Nephron progenitor cell (in vitro differentiated cells): ENCODE results near the gene MMP11.

ENCODE experiments used
- DNase-seq: peaks from one replicate; pipeline ENCODE4 v3.0.0; 2021
- H3K27ac Mint-ChIP-seq: 2 replicates; pipeline ENCODE4 v1.8.0; 2021; ENCODE audit warnings: mild to moderate bottlenecking, moderate library complexity, mixed read lengths
- H3K27me3 Mint-ChIP-seq: 2 replicates; pipeline ENCODE4 v1.8.0; 2021; ENCODE audit warnings: mild to moderate bottlenecking, low read depth, mixed read lengths; ENCODE audit not compliant: poor library complexity
- H3K36me3 Mint-ChIP-seq: 2 replicates; pipeline ENCODE4 v1.8.0; 2021; ENCODE audit warnings: low read depth, mixed read lengths
- H3K4me1 Mint-ChIP-seq: 2 replicates; pipeline ENCODE4 v1.8.0; 2021; ENCODE audit warnings: mixed read lengths
- H3K4me3 Mint-ChIP-seq: 2 replicates; pipeline ENCODE4 v1.8.0; 2021; ENCODE audit warnings: mild to moderate bottlenecking, moderate library complexity, mixed read lengths
- H3K9me3 Mint-ChIP-seq: 2 replicates; pipeline ENCODE4 v1.8.0; 2021; ENCODE audit warnings: mild to moderate bottlenecking, moderate library complexity, mixed read lengths
- CTCF ChIP-seq: fragments of 200-600 bp; sonication (generic); IDR thresholded peaks from 2 replicates; pipeline ENCODE4 v1.5.0; 2021; ENCODE audit warnings: antibody characterized with exemption

MMP11 gene

GRCh38 chr22:23783265-23784150, 10.9 kb downstream of the MMP11 start:
- peaks cover 35% of the 10 kb centered on the region for H3K4me1 Mint-ChIP-seq
- H3K4me3 Mint-ChIP-seq = no peak overlapping the region
- TF ChIP-seq CTCF = no peak
- H3K27me3 Mint-ChIP-seq = no peaks in the 10 kb centered on the region
- no peak for DNase-seq
- H3K27ac Mint-ChIP-seq = no peak overlapping the region
- H3K9me3 Mint-ChIP-seq = no peaks in the 10 kb centered on the region
- no peaks in the 10 kb centered on the region for H3K36me3 Mint-ChIP-seq

- H3K27ac Mint-ChIP-seq = no peak overlapping the region
- DNase-seq = no peak
- H3K27me3 Mint-ChIP-seq = no peaks in the 10 kb centered on the region
- H3K9me3 Mint-ChIP-seq = no peaks in the 10 kb centered on the region
- no peak overlapping the region for H3K4me3 Mint-ChIP-seq
- H3K36me3 Mint-ChIP-seq = peaks cover under 1% of the 10 kb centered on the region
- no peak for TF ChIP-seq CTCF
- peaks cover 43% of the 10 kb centered on the region for H3K4me1 Mint-ChIP-seq
Observed at GRCh38 chr22:23784215-23784732, 11.6 kb downstream of the MMP11 start.

GRCh38 chr22:23786261-23786710, 13.6 kb downstream of the MMP11 start:
- Mint-ChIP-seq H3K36me3 (peaks cover 9% of the 10 kb centered on the region), H3K27me3 (no peaks in the 10 kb centered on the region), H3K4me1 (peaks cover 43% of the 10 kb centered on the region), H3K4me3 (peak overlapping the region; percentile 93), H3K9me3 (no peaks in the 10 kb centered on the region), H3K27ac (peak overlapping the region; percentile 92)
- no peak for TF ChIP-seq CTCF
- DNase-seq = no peak

- peak within 1 kb of the TSS; percentile 92 for H3K27ac Mint-ChIP-seq
- TF ChIP-seq CTCF = no peak
- H3K4me1 Mint-ChIP-seq = peaks cover 44% of the 10 kb centered on the region
- peaks cover 9% of the 10 kb centered on the region for H3K36me3 Mint-ChIP-seq
- DNase-seq = peak; percentile 88
- peak within 1 kb of the TSS; percentile 93 for H3K4me3 Mint-ChIP-seq
- no peaks in the 10 kb centered on the region for H3K9me3 Mint-ChIP-seq
- no peaks in the 10 kb centered on the region for H3K27me3 Mint-ChIP-seq
Observed at GRCh38 chr22:23786752-23787599, 14.3 kb downstream of the MMP11 start, which contains the start of gene SMARCB1. SMARCB1 (plus strand) TSS chr22:23786966; CDS start chr22:23787170, 204 bp downstream.

- no peaks in the 10 kb centered on the region for H3K27me3 Mint-ChIP-seq
- H3K4me3 Mint-ChIP-seq = peak overlapping the region; percentile 93
- peaks cover 15% of the 10 kb centered on the region for H3K36me3 Mint-ChIP-seq
- TF ChIP-seq CTCF = no peak
- no peaks in the 10 kb centered on the region for H3K9me3 Mint-ChIP-seq
- H3K4me1 Mint-ChIP-seq = peaks cover 46% of the 10 kb centered on the region
- no peak for DNase-seq
- H3K27ac Mint-ChIP-seq = peak overlapping the region; percentile 27
Observed at GRCh38 chr22:23787600-23787896, 14.9 kb downstream of the MMP11 start.
